Spleen (tissue), 11 donors: ENCODE results near the gene HMGB2. TPM values are rescaled to one million over a fixed set of nuclear protein-coding genes. Genes with fewer than 3 reads are reported as not detected.

Experiments
- DNase-seq: peaks from one replicate; pipeline ENCODE4 v3.0.0-alpha.2; 2020
- H3K27ac ChIP-seq, 8 donors: fragments of 200-600 bp; sonication (generic) in 7 of 8; 1 replicate in 4 of 8; 2 replicates in 4 of 8; pipeline versions ENCODE4 v1.5.0 to v1.8.0; 2016 to 2021; ENCODE audit warnings: inconsistent platforms in 4 of 8, mild to moderate bottlenecking in 4 of 8, moderate library complexity in 1 of 8
- H3K27me3 ChIP-seq, 7 donors: fragments of 200-600 bp; sonication (generic) in 6 of 7; replicated peaks in 1 of 7; 1 replicate in 4 of 7; 2 replicates in 3 of 7; pipeline versions ENCODE4 v1.5.0 to v1.8.0; 2016 to 2021; ENCODE audit warnings: inconsistent platforms in 3 of 7, mild to moderate bottlenecking in 1 of 7
- H3K36me3 ChIP-seq, 6 donors: fragments of 200-600 bp; sonication (generic) in 5 of 6; 1 replicate in 4 of 6; 2 replicates in 2 of 6; pipeline versions ENCODE4 v1.5.0 to v1.8.0; 2016 to 2021; ENCODE audit warnings: inconsistent platforms in 2 of 6
- H3K4me1 ChIP-seq, 6 donors: fragments of 200-600 bp; sonication (generic) in 5 of 6; 1 replicate in 3 of 6; 2 replicates in 3 of 6; pipeline versions ENCODE4 v1.5.0 to v1.8.0; 2016 to 2021; ENCODE audit warnings: inconsistent platforms in 3 of 6
- H3K4me3 ChIP-seq, 8 donors: fragments of 200-600 bp; sonication (generic) in 7 of 8; 1 replicate in 4 of 8; 2 replicates in 4 of 8; pipeline versions ENCODE4 v1.5.0 to v1.8.0; 2016 to 2021; ENCODE audit warnings: inconsistent platforms in 4 of 8, mild to moderate bottlenecking in 4 of 8, moderate library complexity in 2 of 8
- H3K9me3 ChIP-seq, 8 donors: fragments of 200-600 bp; sonication (generic) in 7 of 8; 1 replicate in 4 of 8; 2 replicates in 4 of 8; pipeline versions ENCODE4 v1.5.0 to v1.8.0; 2016 to 2021; ENCODE audit warnings: inconsistent platforms in 4 of 8
- CTCF ChIP-seq, 11 experiments: fragments of 200-600 bp in 7 of 11; fragments of 450-650 bp in 4 of 11; sonication (generic) in 4 of 11; IDR thresholded peaks in 8 of 11; conservative IDR thresholded peaks in 3 of 11; 1 replicate in 7 of 11; 2 replicates in 4 of 11; pipeline versions ENCODE4 v1.4.0 to v1.8.0; 2016 to 2021; ENCODE audit warnings: antibody characterized with exemption in 11 of 11, inconsistent platforms in 4 of 11, mild to moderate bottlenecking in 1 of 11
- POLR2A ChIP-seq, 3 donors: fragments of 450-650 bp; IDR thresholded peaks; one replicate each; pipeline ENCODE4 v1.5.1; 2017; ENCODE audit warnings: antibody characterized with exemption in 3 of 3, mild to moderate bottlenecking in 1 of 3
- POLR2AphosphoS5 ChIP-seq, 3 donors: sonication (generic); formaldehyde crosslinking; IDR thresholded peaks; one replicate each; pipeline ENCODE4 v1.5.1; 2017; ENCODE audit warnings: antibody characterized with exemption in 3 of 3
- WGBS, 5 donors: extraction: QIAGEN DNeasy Blood & Tissue Kit in 3 of 5; methylation state at CpG; one replicate each; pipeline versions ENCODE4 v1.1.5 to v1.1.7; 2013 to 2018; 5-methylcytosine and 5-hydroxymethylcytosine counted together
- intact Hi-C: fragments of 100-400 bp; cut with DNase I; formaldehyde crosslinking; loops from one replicate; pipeline ENCODE4 v1.15.0; 2023; ENCODE audit warnings: low total_unique reads
- polyA plus RNA-seq, 3 donors: library from polyadenylated mRNA; stranded (reverse); fragments of 200-250 nt; gene quantifications; one replicate each; pipeline ENCODE4 v1.2.1, GENCODE V29; 2013
- total RNA-seq, 7 donors: library from RNA; depleted of rRNA in 3 of 7; stranded (reverse); fragments of >200 nt in 3 of 7; fragmentation: NEBNext Ultra II Directional in 4 of 7; extraction: Animal tissue kit (Norgen Biotek cat#: 25700) in 4 of 7; gene quantifications; one replicate each; pipeline versions ENCODE4 v1.1.0 to v1.2.1, GENCODE V29; 2016 to 2021
- donor health status: healthy with polysubstance abuse.
- donor health status: DM: no; HTN: no; CAD: no; lungs with moderate emphysema.
- donor health status: DM: no; HTN: no; CAD: no.
- donor health status: Bipolar disorder and iron deficiency.
- donor health status: healthy.
- donor health status: DM: no; HTN: no; CAD: no.
- donor health status: DM: yes; HTN: yes; CAD: no.

The HMGB2 gene
- total and polyA plus RNA-seq, 10 donors, result 78.2 to 421 (median 128) TPM

- Histone ChIP-seq H3K9me3 (no peaks in the 10 kb centered on the region), H3K4me3 (no peak overlapping the region), H3K27ac (peak overlapping the region in 1 of 8 donors; percentile 5), H3K36me3 (peaks cover 0 to 82% (median 25%) of the 10 kb centered on the region in 6 donors), H3K4me1 (peaks cover 11 to 36% (median 30%) of the 10 kb centered on the region in 6 donors), H3K27me3 (no peaks in the 10 kb centered on the region)
- no peak for DNase-seq
- intact Hi-C loops, result no loop called here
- whole genome bisulfite sequencing, 5 donors, result 91 to 97% (median 94%) methylated on average over 5 of the region's 5 CpGs
- TF ChIP-seq CTCF (IDR thresholded peaks at IDR 0.05 in 8 of 11, conservative IDR thresholded peaks at IDR 0.05 in 3 of 11) (no peak), POLR2AphosphoS5 (IDR thresholded peaks at IDR 0.05) (no peak), POLR2A (IDR thresholded peaks at IDR 0.05) (no peak)
Observed at GRCh38 chr4:173328236-173328901, 5.8 kb downstream of the HMGB2 start.

- intact Hi-C loops, result no loop called here
- WGBS, 5 donors, result 91 to 98% (median 97%) methylated on average over 5 of the region's 5 CpGs
- TF ChIP-seq POLR2AphosphoS5 (IDR thresholded peaks at IDR 0.05), result peak in 1 of 3 donors; percentile 18
- TF ChIP-seq CTCF (IDR thresholded peaks at IDR 0.05 in 8 of 11, conservative IDR thresholded peaks at IDR 0.05 in 3 of 11), result no peak
- TF ChIP-seq POLR2A (IDR thresholded peaks at IDR 0.05), result no peak
- DNase-seq, result no peak
- Histone ChIP-seq H3K4me3 (no peak overlapping the region), H3K4me1 (peaks cover 0 to 4% (median under 1%) of the 10 kb centered on the region in 6 donors), H3K9me3 (no peaks in the 10 kb centered on the region), H3K36me3 (peaks cover 0 to 89% (median 25%) of the 10 kb centered on the region in 6 donors), H3K27ac (no peak overlapping the region), H3K27me3 (no peaks in the 10 kb centered on the region)
Observed at GRCh38 chr4:173325007-173325736, 9.0 kb downstream of the HMGB2 start.

- WGBS, 5 donors, result 82 to 94% (median 84%) methylated on average over 2 of the region's 2 CpGs
- DNase-seq, result no peak
- H3K27me3 ChIP-seq, result no peaks in the 10 kb centered on the region
- H3K4me3 ChIP-seq, result no peak overlapping the region
- H3K36me3 ChIP-seq, result peaks cover 0 to 80% (median 16%) of the 10 kb centered on the region in 6 donors
- TF ChIP-seq CTCF (IDR thresholded peaks at IDR 0.05 in 8 of 11, conservative IDR thresholded peaks at IDR 0.05 in 3 of 11), result no peak
- no peak for TF ChIP-seq POLR2AphosphoS5 (IDR thresholded peaks at IDR 0.05)
- no peak for TF ChIP-seq POLR2A (IDR thresholded peaks at IDR 0.05)
- intact Hi-C loops, result loop anchor here (5.0 kb wide), 1 partner anchor 98 kb away; no protein-coding TSS in a partner anchor
- H3K4me1 ChIP-seq, result peaks cover 0 to 16% (median 6%) of the 10 kb centered on the region in 6 donors
- H3K9me3 ChIP-seq, result no peaks in the 10 kb centered on the region
- H3K27ac ChIP-seq, result no peak overlapping the region
Observed at GRCh38 chr4:173319696-173320095, 14.5 kb downstream of the HMGB2 start.

- Histone ChIP-seq H3K4me1 (peaks cover 0 to 16% (median 6%) of the 10 kb centered on the region in 6 donors), H3K27me3 (no peaks in the 10 kb centered on the region), H3K27ac (no peak overlapping the region), H3K4me3 (no peak overlapping the region), H3K9me3 (no peaks in the 10 kb centered on the region), H3K36me3 (peaks cover 0 to 81% (median 22%) of the 10 kb centered on the region in 6 donors)
- WGBS, 5 donors, result 18 to 35% (median 24%) methylated on average over 3 of the region's 3 CpGs
- intact Hi-C loops, result no loop called here
- DNase-seq, result no peak
- TF ChIP-seq CTCF (IDR thresholded peaks at IDR 0.05 in 8 of 11, conservative IDR thresholded peaks at IDR 0.05 in 3 of 11) (peak in 8 of 11 experiments; percentile 4 to 56 (median 40)), POLR2A (IDR thresholded peaks at IDR 0.05) (no peak)
Observed at GRCh38 chr4:173318648-173319211, 15.4 kb downstream of the HMGB2 start.
